ENCODE results near the gene NOL4L.

Gene NOL4L

DNA sequence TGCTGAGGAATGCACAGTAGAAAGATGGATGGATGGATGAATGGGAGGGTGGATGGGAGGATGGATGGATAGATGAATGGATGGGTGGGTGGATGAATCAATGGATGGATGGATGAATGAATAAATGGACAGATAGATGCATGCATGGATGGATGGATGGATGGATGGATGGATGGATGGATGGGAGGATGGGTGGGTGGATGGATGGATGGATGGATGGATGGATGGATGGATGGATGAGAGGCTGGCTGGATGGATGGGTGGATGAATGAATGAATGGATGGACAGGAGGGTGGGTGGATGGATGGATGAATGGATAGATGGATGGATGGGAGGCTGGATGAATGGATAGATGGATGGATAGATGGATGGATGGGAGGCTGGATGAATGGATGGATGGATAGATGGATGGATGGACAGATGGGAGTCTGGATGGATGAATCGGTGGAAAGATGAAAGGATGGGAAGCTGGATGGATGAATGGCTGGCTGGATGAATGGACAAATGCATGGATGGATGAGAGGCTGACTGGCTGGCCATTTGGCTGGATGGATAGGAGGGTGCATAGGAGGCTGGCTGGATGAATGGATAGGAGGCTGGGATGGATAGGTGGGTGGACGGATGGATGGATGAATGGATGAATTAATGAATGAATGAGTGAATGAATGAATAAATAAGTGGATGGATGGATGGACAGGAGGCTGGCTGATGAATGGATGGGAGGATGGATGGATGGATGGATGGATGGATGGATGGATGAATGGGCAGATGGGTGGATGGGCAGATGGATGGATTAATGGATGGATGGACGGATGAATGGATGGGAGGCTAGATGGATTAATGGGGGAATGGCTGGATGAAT lies 28.3 kb upstream of the NOL4L start:
- no peak for DNase-seq (ENCODE audit: low spot score)

DNA sequence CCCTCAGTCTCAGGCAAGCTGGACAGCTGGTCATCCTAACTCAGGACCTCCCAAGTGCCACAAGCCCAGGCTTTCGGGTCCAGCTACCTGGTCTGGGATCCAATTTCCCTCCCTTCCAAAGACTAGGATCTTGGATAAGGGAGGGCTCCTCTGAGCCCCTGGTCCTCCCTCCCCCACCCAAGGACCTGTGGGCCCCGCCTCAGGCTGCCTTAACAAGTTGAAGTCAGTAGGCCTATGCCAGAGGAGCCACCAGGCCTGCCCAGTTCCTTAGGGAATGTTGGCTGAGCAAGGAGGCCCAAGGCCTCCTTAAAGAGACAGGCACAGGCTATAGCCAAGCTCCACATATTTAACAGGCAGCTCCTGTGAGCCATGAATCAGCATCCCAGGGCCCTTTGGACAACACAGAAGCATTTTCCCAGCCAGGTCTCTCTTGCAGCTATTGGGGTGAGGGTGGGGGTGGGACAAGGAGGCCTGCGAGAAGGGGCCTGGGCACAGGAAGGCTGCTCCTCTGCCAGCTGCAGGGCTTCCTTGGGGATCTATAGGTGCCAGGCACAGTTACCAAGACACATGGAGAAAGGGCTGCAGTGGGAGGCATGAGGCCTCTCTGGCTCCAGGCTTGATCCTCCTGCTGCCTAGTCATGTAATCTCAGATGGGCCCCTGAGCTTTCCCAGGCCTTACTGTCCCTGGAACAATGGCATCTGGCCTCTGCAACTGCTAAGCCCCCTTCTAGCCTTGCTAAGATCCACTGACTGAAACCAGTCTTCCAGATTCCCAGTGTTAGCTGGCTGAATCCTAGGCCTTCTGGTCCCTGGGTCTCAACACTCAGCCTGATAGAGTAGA lies 27.4 kb upstream of the NOL4L start:
- no peak for DNase-seq (ENCODE audit: low spot score)

DNA sequence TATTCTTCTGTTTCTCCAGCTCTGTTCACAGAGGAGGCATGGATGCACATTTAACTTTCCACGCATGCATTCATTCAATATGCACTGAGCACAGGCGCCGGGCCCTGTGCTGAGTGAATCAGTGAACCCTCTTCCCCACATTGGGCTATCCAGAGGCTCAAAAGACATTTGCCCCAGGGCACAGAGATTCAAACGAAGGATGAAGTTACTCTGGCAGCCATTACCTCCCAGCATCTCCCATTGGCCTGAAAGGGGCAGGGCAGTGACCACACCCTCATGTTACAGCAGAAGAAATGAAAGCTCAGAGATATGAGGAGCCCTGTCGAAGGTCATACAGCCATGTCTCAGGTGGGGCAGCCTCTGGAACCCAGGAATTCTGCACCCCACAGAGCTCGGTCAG lies 26.7 kb upstream of the NOL4L start:
- no peak for DNase-seq (ENCODE audit: low spot score)

DNA sequence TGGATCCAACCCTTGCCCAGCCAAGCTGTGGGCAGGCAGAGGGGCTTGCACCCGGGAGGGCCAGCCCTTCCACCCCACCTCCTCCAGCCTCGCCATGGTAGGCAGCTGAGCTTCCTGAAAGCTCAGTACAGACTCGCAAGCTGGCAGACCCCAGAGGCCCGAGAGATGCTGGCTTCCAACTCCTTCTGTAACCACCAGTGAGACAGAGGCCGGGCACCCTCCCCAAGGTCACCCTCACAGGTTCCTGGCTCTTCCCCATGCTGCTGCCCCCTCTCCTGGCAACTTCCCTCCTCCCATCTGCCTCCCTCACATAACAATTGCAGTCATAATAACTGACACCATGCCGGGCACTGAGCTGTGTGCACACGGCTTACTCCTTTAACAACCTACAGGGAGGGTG lies 26.2 kb upstream of the NOL4L start:
- no peak for DNase-seq (ENCODE audit: low spot score)

DNA sequence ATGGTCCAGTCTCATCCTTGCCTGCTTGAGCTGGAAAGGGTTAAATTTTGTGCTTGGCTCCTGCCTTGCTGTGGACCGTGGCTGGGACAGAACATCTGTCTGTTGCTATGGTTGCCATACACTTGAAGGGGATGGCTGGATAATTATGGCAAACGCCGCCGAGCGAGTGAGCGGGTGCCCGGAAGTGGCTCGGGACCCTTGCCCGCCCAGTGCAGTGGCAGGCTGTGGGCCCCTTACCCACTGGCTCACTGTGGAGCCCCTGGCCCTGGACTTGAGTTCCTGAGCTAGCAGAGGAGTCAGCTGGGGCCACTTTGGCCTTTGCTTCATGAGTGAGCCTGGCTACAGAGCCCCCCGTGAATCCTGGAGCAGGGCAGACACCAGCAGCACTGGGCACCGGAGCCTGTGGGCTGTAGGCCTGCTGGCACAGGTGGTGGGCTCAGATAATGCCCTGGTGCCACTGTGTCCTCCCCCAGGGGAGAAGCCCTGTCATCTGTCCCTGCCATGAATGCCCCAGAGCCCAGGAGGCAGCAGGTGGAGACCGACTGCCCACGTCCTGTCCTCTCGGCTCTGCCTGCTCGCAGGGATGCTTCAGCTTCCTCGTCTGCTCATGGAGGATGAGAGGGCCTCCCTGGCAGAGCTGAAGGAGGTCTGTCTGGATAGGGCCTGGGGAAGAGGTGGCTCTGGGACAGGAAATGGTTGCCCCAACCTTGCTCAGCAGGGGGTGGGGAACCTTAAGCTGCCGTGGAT lies 25.5 kb upstream of the NOL4L start:
- no peak for DNase-seq (ENCODE audit: low spot score)

DNA sequence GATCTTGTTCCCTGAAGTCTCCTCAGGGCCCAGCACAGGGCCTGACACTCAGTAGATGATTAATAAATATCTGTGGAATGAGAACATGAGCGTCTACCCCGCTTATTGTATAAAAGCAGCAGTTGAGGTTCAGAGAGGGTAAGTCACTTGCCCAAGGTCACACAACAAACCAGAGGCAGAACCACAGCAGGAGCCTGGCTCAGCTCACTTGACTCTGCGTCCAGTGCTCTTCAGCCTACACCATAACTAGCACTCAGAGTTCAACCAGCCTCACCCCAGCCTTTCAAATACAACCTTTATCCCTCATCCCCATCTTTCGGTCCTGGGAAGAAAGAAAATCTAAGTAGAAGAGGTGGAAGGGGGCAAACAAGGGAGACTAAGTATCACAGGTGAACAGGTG lies 24.9 kb upstream of the NOL4L start:
- DNase-seq (ENCODE audit: low spot score) = no peak

DNA sequence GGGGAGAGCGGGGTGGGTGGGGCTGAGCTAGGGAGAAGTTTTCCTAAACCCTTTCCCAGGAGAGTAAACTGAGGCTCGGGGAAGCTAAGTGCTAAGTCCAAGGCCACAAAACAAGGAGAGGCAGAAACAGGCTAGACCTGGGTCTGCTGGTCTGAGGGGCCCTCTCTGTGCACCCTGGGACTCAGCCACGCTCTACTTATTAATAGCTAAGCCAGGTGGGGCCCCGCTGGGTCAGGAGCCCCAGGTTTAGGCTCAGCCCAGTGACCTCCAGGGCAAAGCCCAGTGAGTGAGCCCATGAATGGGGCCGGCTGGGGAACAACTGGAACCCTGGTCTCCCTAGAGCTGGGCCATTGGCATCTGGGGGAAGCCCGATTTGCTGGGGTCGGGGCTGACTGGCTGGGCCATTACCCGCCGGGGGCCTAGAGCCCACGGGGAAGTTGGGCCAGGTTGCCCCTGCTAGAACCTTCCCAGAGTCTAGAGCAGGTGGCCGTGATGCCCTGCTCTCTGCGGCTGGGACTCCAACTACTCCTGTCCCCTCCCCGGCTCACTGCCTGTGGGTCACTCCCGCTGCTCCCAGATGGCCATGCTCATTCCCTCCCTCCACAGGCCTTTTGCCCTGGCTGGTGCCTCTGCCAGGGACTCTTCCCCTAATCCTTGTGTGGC lies 24.1 kb upstream of the NOL4L start:
- DNase-seq (ENCODE audit: low spot score) = no peak

DNA sequence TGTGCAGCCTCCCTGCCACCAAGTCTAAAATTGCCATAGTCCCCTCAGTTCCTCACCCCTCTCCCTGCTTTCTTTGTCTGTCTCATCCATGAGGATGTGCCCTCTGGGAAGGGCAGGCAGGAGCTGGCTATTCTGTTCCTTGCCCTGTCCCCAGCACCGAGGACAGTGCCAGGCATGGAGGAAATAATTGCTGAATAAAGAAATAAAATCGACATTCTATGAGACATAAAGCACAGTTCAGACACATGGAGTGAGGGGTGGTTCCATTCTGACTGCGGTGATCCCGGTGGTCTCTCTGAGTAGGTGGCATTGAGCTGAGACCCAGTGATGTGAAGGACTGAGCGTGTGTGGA lies 23.5 kb upstream of the NOL4L start:
- DNase-seq (ENCODE audit: low spot score) = no peak

DNA sequence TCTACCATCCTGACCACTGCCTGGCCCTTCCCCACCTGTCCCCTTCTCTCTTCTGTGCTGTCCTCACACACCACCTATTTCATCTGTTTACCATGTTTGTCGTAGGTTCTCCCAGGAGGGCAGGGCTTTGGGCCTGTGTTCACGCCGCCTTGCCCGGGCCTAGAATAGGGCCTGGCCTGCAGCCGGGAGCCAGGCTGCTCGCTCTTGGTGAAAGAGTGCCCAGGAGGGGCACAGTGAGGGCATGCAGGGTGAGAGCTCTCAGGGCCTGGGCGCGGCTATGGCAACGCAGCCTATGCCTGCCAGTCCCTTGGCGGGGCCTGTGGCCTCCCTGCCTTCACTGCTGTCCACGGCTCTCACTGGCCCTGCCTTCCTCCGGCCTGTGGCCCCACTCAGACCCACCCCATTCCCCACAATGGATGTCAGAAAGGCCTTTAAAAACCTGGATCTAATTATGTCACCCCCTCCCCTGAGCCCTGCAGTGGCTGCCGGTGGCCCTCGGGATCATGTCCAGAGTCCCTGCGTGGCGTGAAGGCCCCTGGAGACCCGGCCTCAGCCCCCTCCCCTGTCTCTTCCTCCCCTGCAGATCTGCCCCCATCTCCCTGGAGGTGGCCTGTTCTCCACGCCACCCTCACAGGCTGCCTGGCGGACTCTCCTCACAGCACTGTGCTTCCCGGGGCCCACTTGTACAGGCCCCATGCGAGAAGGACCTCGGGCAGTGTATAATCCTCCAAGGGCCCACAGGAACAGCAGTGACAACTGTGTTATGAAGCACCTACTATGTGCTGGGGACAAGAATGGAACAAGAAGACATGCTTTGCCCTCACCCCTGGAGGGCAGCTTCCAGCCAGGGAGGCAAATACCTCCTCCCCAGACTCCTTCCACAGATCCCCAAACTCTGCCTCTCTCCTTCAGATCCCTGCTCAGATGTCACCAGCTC lies 22.9 kb upstream of the NOL4L start:
- DNase-seq (ENCODE audit: low spot score) = no peak

DNA sequence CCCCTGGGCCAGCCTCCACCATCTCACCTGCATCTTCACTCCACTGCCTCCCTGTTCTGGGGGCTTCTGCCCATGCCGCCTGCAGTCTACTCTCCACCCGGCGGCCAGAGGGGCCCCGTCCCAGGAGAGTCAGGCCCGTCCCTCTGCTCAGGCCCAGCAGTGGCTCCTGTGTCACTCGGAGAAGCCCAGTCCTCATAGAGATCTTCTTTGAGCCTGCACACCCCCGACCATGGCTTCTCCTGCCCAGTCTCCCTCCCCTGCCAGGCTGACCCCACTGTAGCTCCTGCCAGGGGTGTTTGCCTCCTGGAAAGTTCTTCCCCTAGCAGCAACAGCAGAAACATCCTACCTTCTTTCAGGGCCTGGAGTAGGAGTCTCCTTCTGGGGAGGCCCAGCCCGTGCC lies 22.2 kb upstream of the NOL4L start:
- no peak for DNase-seq (ENCODE audit: low spot score)

DNA sequence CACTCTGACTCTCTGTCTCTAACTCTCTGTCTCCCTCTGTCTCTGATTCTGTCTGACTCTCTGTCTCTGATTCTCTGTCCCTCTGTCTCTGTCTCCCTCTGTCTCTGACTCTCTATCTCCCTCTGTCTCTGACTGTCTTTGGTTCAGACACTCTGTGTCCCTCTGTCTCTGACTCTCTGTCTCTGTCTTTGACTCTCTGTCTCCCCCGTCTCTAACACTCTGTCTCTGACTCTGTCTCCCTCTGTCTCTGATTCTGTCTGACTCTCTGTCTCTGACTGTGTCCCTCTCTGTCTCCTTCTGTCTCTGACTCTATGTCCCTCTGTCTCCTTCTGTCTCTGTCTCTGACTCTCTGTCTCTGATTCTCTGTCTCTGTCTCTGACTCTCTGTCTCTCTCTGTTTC lies 21.7 kb upstream of the NOL4L start:
- DNase-seq (ENCODE audit: low spot score) = no peak

DNA sequence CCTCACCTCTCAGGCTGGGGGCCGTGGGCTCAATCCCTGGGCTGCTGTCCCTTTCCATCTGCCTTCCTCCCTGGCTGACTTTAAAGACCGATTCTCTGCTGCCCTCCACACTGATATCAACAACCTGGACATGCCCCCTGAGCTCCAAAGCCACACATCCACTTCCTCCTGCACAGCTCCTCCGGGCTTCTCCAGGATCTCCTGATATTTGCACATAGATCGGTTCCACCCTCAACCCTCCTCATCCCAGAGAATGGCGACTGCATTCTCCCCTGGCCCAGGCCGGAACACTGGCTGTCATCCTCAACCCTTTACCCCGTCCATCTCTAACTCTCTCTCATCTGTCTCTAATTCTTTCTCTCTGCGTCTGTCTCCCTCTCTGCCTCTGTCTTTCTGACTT lies 21.0 kb upstream of the NOL4L start:
- no peak for DNase-seq (ENCODE audit: low spot score)

DNA sequence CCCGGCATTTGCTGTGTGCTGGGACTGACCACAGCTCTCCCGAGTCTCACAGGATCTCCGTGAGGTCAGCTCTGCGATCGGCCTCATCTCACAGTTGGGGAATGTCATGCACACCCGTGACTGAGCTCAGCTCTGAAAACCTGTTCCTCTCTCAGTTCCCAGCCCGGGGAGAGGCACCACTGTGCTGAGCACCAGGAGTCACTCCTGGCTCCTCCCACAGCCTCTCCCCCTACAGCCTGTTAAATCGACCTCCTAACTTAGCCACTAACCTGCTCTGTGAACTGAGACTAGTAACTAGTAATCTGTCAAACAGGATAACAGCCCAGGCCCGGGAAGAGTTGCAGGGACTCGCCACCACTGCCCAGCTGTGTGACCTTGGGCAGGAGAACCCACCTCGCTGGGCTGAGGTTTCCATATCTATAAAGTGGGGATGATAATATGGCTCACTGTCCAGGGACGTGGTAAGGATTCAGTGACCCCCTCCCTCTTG lies 20.1 kb upstream of the NOL4L start:
- no peak for DNase-seq (ENCODE audit: low spot score)

DNA sequence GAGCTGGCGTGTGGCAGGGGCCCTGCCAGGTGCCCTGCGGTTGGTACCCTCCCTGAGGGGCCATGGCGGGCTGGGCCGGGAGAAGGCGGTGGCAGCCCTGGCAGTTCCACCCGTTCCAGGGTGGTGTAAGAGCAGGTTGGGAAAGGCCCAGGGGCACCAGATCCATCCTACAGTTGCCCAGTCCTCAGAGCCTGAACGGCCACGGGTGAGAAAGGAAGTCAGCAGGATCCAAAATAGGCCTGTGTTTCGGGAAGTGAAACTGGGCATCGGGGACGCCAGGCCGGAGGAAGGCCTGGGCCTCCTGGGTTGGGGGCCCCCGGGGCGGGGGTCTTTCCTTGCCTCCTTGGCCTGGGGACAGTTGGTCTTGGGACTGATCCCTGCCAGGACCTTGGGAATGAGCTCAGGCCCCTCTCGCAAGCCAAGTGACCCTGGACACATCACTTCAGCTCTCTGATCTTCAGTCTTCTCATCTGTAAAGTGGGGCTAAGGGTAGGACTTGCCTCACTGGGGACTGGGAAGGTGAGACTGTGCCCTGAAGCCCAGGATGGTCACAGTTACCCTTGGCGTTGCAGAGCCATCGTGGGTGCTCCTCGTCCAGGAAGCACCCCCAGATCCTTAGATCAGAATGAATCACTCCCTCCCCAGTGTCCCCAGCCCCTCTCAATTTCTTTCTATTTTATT lies 18.1 kb upstream of the NOL4L start:
- no peak for DNase-seq (ENCODE audit: low spot score)

DNA sequence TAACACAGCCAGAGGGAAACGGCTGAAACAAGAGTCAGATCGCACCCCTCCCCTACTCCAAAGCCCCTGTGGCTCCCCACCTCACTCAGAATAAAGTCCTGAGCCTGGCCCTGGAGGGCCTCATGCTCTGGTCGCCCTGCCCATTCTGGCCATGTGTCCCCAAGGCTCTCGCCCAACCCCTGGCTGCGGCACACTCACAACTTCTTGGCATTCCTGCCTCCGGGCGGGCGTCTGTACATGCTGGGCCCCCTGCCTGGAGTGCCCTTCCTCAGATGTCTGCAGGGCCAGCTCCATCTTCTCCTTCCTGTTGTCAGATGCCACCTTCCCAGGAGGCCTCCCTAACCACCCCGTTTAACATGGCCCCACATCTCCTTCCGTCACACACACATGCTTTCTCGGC lies 17.1 kb upstream of the NOL4L start:
- DNase-seq (ENCODE audit: low spot score) = no peak

DNA sequence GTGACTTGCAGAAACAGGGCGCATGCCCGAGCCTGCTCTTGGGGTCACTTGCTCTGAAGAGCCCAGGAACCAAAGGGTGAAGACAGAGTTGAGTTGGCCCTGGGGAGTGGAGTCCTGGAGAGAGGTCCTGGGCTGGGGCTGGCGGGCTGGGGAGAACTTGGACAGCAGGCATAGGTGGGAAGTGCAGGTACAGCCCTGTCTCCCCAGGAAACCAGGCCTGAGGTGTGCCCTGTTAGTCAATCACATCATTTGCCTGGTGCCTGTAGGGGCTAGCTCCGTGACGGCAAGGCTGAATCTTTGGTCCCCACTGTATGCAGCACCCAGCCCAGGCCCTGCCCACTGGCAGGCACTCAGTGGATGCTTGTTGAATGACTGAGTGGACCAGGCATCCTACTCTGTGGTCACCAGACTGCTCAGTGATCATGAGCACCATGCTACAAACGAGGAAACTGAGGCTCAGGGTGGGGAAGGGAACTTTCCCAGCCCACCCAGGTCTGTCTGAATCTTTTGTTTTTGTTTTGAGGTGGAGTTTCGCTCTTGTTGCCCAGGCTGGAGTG lies 15.6 kb upstream of the NOL4L start:
- no peak for DNase-seq (ENCODE audit: low spot score)

DNA sequence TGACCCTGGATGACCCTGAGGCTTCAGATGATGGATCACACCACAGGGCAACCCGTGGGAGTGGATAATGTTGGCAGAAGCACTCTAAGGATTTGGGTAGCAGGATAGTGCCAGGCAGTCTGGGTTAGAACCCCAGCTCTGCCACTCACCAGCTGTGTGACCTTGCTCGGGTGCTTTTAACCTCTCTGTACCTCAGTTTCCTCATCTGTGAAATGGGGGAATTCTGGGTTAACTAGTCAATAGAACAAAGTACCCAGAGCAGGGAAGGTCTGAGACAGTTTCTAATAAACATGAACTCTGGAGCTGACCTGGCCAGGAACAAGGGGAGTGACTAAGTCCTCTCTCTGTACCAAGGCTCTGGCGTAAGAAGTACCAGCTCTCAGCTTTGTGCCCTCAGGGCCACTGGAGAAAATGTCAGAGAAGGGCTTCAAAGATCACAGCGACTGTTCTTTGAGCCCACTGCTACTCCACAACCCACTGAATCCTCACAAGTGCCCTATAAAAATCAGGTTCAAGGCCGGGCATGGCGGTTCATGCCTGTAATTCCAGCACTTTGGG lies 14.7 kb upstream of the NOL4L start:
- no peak for DNase-seq (ENCODE audit: low spot score)

DNA sequence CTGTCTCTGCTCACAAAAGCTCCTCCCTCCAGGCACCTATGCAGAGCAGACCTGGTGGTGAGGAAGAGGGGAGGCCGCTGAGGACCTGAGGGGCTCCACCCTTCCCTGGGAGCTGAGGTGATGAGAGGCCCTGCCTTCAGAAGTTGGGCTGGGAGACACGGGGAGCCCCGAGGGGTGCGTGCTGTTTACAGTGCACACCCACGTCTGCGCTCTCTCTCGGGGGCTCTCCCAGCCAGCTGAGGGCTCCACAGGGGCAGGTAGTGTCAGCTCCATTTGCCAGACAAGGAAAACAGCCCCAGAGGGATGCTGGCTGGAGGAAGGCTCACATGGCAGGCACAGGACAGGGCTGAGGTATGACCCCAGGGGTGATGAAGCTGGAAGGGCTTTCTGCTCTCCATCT lies 13.5 kb upstream of the NOL4L start:
- DNase-seq (ENCODE audit: low spot score) = no peak

DNA sequence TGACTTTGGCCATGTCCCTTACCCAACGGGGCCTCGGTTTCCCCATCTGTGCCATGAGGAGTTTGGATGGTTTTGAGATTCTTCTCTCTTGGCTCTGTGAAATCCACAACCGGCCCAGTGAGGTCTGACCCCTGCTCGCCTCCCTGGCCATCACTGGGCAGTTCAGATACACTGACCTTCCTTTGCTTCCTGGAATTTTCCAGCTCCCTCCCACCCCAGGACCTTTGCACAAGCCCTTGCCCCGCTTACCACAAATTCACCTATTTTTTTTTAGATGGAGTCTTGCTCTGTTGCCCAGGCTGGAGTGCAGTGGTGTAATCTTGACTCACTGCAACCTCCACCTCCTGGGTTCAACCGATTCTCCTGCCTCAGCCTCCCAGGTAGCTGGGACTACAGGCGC lies 12.6 kb upstream of the NOL4L start:
- no peak for DNase-seq (ENCODE audit: low spot score)

Data from iPS-NIHi11 (cell line).